Transverse colon (tissue), 3 donors: ENCODE data around the gene MAB21L2.

ENCODE experiments used
- POLR2A ChIP-seq: fragments of 450-650 bp; IDR thresholded peaks from one replicate; pipeline ENCODE4 v1.6.1; 2016; ENCODE audit warnings: antibody characterized with exemption, mild to moderate bottlenecking, moderate library complexity
- TF ChIP-seq, protein P1 (sequence below), 5 experiments: fragments of 200-600 bp in 3 of 5; fragments of 450-650 bp in 2 of 5; sonication (generic) in 3 of 5; IDR thresholded peaks; 1 replicate in 2 of 5; 2 replicates in 3 of 5; pipeline ENCODE4 v1.5.1; 2016 to 2017; ENCODE audit warnings: antibody characterized with exemption in 5 of 5, inconsistent platforms in 3 of 5, mild to moderate bottlenecking in 2 of 5, moderate library complexity in 1 of 5

DNA sequence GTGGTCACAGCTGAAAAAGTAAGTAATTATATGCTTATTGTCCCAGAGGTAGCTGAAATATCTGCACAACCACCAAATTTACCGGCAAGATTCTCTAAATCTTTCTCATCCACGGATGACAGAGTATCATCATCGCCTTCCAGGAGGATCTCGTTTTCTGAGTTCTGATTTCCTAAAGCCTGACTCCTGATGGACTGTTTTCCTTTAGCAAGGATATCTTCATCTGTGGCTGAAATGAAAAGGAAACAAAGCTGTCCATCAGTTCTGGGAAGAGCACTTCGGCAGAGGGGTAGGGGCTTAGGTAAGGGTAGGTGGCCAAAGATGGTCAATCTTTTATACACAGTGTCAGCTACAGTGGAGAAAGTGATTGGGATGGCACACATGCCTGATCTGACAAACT lies 8.7 kb downstream of the MAB21L2 start:
- TF ChIP-seq POLR2A: no peak
- TF ChIP-seq, protein P1, sequence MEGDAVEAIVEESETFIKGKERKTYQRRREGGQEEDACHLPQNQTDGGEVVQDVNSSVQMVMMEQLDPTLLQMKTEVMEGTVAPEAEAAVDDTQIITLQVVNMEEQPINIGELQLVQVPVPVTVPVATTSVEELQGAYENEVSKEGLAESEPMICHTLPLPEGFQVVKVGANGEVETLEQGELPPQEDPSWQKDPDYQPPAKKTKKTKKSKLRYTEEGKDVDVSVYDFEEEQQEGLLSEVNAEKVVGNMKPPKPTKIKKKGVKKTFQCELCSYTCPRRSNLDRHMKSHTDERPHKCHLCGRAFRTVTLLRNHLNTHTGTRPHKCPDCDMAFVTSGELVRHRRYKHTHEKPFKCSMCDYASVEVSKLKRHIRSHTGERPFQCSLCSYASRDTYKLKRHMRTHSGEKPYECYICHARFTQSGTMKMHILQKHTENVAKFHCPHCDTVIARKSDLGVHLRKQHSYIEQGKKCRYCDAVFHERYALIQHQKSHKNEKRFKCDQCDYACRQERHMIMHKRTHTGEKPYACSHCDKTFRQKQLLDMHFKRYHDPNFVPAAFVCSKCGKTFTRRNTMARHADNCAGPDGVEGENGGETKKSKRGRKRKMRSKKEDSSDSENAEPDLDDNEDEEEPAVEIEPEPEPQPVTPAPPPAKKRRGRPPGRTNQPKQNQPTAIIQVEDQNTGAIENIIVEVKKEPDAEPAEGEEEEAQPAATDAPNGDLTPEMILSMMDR (IDR thresholded peaks at IDR 0.05): no peak
